Upper lobe of right lung (tissue), 1 donor: ENCODE results near the gene SPACA1. TPM values are rescaled to one million over a fixed set of nuclear protein-coding genes. Genes with fewer than 3 reads are reported as not detected.

Experiments used
- ATAC-seq: fragments of 200-7000 bp; cut with Tn5 transposase; one replicate; pipeline ENCODE4 v1.9.1; 2020; ENCODE audit warnings: mild to moderate bottlenecking, moderate library complexity
- DNase-seq: peaks from one replicate; pipeline ENCODE4 v3.0.0-alpha.2; 2020
- H3K27ac ChIP-seq: fragments of 200-600 bp; one replicate; pipeline ENCODE4 v1.8.0; 2022
- H3K27me3 ChIP-seq: fragments of 200-600 bp; one replicate; pipeline ENCODE4 v1.8.0; 2022; ENCODE audit warnings: mild to moderate bottlenecking
- H3K36me3 ChIP-seq: fragments of 200-600 bp; one replicate; pipeline ENCODE4 v1.8.0; 2022
- H3K4me1 ChIP-seq: fragments of 200-600 bp; one replicate; pipeline ENCODE4 v1.8.0; 2022
- H3K4me3 ChIP-seq: fragments of 200-600 bp; one replicate; pipeline ENCODE4 v1.8.0; 2022; ENCODE audit warnings: mild to moderate bottlenecking
- H3K9me3 ChIP-seq: fragments of 200-600 bp; one replicate; pipeline ENCODE4 v1.8.0; 2022
- intact Hi-C: fragments of 100-400 bp; cut with DNase I; formaldehyde crosslinking; loops from one replicate; pipeline ENCODE4 v1.11.0; 2022
- total RNA-seq: library from RNA; stranded (reverse); fragmentation: NEBNext Ultra II Directional; extraction: Animal tissue kit (Norgen Biotek cat#: 25700); gene quantifications from one replicate; pipeline ENCODE4 v1.2.1, GENCODE V29; 2021
- TF ChIP-seq, protein P1 (sequence below): fragments of 200-600 bp; IDR thresholded peaks from one replicate; pipeline ENCODE4 v1.8.0; 2022; ENCODE audit warnings: antibody characterized with exemption
- donor health status: DM: no; HTN: yes; CAD: no; lungs with severe emphysema.

SPACA1 gene
- total RNA-seq, 1 donor from 2014 or later = not detected

DNA sequence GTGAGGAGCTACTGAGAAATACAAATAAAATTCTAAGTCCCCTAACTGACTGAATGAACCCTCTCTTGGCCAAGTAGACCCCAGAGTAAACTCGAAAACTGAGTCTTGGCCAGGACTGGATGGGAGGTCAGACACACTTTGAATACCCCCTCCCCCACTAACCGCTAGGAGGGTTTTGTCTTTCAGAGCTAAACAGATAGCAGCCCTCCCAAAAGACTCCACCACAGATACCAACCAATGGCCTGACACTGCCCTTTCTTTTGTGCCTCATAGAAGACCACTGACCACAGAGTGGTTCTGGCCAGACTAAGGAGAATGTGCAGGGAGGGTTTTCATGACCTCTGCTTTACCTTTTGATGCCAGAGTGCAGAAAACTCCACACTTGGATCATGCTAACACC is 42.1 kb downstream of the SPACA1 start:
- H3K4me3 ChIP-seq = no peak overlapping the region
- intact Hi-C loops = no loop called here
- H3K4me1 ChIP-seq = no peaks in the 10 kb centered on the region
- TF ChIP-seq, protein P1, sequence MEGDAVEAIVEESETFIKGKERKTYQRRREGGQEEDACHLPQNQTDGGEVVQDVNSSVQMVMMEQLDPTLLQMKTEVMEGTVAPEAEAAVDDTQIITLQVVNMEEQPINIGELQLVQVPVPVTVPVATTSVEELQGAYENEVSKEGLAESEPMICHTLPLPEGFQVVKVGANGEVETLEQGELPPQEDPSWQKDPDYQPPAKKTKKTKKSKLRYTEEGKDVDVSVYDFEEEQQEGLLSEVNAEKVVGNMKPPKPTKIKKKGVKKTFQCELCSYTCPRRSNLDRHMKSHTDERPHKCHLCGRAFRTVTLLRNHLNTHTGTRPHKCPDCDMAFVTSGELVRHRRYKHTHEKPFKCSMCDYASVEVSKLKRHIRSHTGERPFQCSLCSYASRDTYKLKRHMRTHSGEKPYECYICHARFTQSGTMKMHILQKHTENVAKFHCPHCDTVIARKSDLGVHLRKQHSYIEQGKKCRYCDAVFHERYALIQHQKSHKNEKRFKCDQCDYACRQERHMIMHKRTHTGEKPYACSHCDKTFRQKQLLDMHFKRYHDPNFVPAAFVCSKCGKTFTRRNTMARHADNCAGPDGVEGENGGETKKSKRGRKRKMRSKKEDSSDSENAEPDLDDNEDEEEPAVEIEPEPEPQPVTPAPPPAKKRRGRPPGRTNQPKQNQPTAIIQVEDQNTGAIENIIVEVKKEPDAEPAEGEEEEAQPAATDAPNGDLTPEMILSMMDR = no peak
- no peaks in the 10 kb centered on the region for H3K27me3 ChIP-seq
- ATAC-seq (no peak), DNase-seq (no peak)
- no peaks in the 10 kb centered on the region for H3K9me3 ChIP-seq
- no peaks in the 10 kb centered on the region for H3K36me3 ChIP-seq
- no peak overlapping the region for H3K27ac ChIP-seq

DNA sequence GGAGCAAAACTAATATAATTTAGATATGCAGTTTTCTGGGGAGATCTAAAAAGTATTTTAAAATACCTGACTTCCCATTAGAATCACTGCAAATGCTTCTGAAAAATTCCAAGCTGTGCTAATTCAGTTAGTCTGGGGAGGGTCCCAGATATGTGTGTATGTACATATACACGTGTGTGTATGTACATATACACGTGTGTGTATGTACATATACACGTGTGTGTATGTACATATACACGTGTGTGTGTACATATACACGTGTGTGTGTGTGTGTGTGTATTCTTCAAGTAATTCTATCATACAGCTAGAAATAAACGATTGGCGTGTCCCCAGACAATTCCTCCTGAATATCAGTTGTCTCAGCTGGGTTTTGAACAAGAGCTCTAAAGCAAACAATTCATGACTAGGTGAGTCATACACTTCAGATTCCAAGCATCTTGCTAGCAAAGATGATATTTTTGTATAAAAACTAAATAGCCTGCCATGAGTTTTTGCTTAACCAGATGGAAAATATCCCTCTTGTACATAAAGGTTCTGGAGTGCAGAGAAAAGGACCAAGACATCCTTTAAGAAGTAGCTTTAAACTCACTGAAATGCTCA is 58.2 kb downstream of the SPACA1 start:
- intact Hi-C loops = no loop called here
- TF ChIP-seq, protein P1 = no peak
- no peaks in the 10 kb centered on the region for H3K9me3 ChIP-seq
- ATAC-seq (peak; percentile 60), DNase-seq (no peak)
- no peaks in the 10 kb centered on the region for H3K36me3 ChIP-seq
- H3K27ac ChIP-seq = no peak overlapping the region
- no peaks in the 10 kb centered on the region for H3K27me3 ChIP-seq
- peaks cover 4% of the 10 kb centered on the region for H3K4me1 ChIP-seq
- no peak overlapping the region for H3K4me3 ChIP-seq

DNA sequence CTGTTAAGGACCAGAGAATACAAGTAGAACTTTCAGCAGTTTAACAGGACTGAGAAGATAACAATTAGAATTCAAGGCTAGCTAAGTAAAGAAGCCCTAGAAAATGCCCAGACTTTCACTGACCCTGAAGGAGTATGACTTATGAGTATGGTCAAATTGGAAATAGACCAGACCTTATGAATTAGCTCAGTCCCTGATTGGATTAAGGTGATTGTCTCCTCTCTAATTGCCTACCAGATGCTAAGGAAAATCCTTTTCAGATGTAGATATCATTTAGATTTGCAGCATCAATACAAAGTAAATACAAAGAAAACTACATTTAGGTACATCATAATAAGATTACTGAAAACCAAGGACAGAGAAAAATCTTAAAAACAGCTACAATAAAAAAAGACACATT is 59.6 kb downstream of the SPACA1 start:
- Histone ChIP-seq H3K27ac (no peak overlapping the region), H3K9me3 (no peaks in the 10 kb centered on the region), H3K4me1 (peaks cover 4% of the 10 kb centered on the region), H3K27me3 (no peaks in the 10 kb centered on the region), H3K4me3 (no peak overlapping the region), H3K36me3 (no peaks in the 10 kb centered on the region)
- TF ChIP-seq, protein P1 = no peak
- ATAC-seq = no peak
- intact Hi-C loops = no loop called here
- no peak for DNase-seq

DNA sequence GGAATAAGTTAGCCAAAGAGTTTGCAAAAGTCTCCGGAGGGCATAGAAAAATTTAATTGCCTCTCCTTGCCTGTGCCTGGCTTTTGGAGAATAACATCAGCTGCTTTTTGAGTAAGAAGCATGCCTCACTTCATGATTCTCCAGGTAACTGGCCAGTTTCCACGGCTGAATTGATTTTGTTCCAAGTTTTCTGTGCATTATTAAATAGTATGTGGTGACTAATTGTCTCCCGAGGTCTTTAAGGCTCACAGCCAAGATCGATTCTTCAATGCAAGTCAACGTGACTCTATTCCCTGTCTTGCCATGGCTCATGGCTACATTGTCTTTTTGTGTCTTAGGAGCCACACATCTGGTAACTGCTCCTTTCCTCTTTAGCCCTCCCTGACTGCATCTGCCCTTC is 64.3 kb downstream of the SPACA1 start:
- Histone ChIP-seq H3K27ac (no peak overlapping the region), H3K4me3 (no peak overlapping the region), H3K27me3 (no peaks in the 10 kb centered on the region), H3K36me3 (no peaks in the 10 kb centered on the region), H3K4me1 (no peaks in the 10 kb centered on the region), H3K9me3 (no peaks in the 10 kb centered on the region)
- TF ChIP-seq, protein P1 = no peak
- no peak for ATAC-seq
- DNase-seq = no peak
- intact Hi-C loops = no loop called here

DNA sequence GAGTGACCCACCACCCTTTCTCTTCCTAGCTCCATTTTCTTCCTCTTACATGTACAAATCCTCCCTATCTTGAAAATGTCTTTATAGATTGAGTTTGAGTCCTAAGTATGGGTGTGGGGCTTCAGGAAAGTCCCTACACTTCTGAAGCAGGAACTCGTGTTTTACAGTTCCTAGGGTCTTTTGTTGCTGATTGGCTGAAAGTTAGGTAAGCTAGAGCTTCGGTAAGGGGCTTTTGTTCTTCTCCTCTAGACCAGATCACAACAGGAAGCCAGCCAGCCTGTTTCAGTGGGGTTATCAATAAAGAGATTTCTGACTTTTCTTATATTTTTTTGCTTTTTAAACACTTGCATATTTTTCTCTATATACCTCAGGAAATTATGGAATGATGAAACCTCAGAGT is 67.2 kb downstream of the SPACA1 start:
- TF ChIP-seq, protein P1 = no peak
- Histone ChIP-seq H3K27me3 (no peaks in the 10 kb centered on the region), H3K9me3 (no peaks in the 10 kb centered on the region), H3K27ac (no peak overlapping the region), H3K36me3 (no peaks in the 10 kb centered on the region), H3K4me1 (no peaks in the 10 kb centered on the region), H3K4me3 (no peak overlapping the region)
- DNase-seq = no peak
- ATAC-seq = no peak
- intact Hi-C loops = no loop called here

DNA sequence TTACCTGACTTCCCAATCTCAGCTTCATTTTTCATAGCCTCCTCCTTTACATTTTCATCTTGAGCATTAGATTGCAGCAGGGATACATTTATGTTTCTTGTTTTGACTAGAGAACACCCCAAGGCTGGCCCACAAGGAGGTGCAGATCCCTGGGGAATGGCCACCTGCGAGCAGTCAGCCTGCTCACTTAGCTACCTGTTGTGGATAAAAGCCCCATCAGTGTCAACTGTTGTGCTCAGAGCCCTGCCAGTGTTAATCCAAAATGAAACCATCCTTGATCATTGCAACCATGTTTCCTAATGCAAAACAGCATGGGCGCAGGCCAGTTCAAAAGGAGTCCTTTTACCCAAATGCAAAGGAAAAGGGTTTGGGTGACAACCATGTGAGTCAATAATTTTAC is 67.7 kb downstream of the SPACA1 start:
- no peak for ATAC-seq
- Histone ChIP-seq H3K4me1 (no peaks in the 10 kb centered on the region), H3K27ac (no peak overlapping the region), H3K36me3 (no peaks in the 10 kb centered on the region), H3K27me3 (no peaks in the 10 kb centered on the region), H3K4me3 (no peak overlapping the region), H3K9me3 (no peaks in the 10 kb centered on the region)
- TF ChIP-seq, protein P1 = no peak
- no peak for DNase-seq
- intact Hi-C loops = no loop called here
